Lower lobe of right lung (tissue), 2 donors: Measurements from ENCODE around the gene RELN. TPM values are rescaled to one million over a fixed set of nuclear protein-coding genes. Genes with fewer than 3 reads are reported as not detected.

Experiments used
- ATAC-seq, 2 donors: fragments of 200-7000 bp; cut with Tn5 transposase; one replicate each; pipeline ENCODE4 v1.9.1; 2020 to 2022; ENCODE audit warnings: mild to moderate bottlenecking in 2 of 2, moderate library complexity in 2 of 2
- DNase-seq: peaks from one replicate; pipeline ENCODE4 v3.0.0-alpha.2; 2020
- H3K27ac ChIP-seq: fragments of 200-600 bp; one replicate; pipeline ENCODE4 v1.8.0; 2022
- H3K27me3 ChIP-seq: fragments of 200-600 bp; one replicate; pipeline ENCODE4 v1.8.0; 2022; ENCODE audit warnings: low read depth
- H3K36me3 ChIP-seq: fragments of 200-600 bp; one replicate; pipeline ENCODE4 v1.8.0; 2022; ENCODE audit warnings: mild to moderate bottlenecking
- H3K4me1 ChIP-seq: fragments of 200-600 bp; one replicate; pipeline ENCODE4 v1.8.0; 2022
- H3K4me3 ChIP-seq: fragments of 200-600 bp; one replicate; pipeline ENCODE4 v1.8.0; 2022; ENCODE audit warnings: mild to moderate bottlenecking
- H3K9me3 ChIP-seq: fragments of 200-600 bp; one replicate; pipeline ENCODE4 v1.8.0; 2022
- CTCF ChIP-seq: fragments of 200-600 bp; IDR thresholded peaks from one replicate; pipeline ENCODE4 v1.8.0; 2022; ENCODE audit warnings: antibody characterized with exemption, mild to moderate bottlenecking
- intact Hi-C: fragments of 100-400 bp; cut with DNase I; formaldehyde crosslinking; loops from one replicate; pipeline ENCODE4 v1.11.0; 2022
- total RNA-seq: library from RNA; stranded (reverse); fragmentation: NEBNext Ultra II Directional; extraction: Animal tissue kit (Norgen Biotek cat#: 25700); gene quantifications from one replicate; pipeline ENCODE4 v1.2.1, GENCODE V29; 2021
- donor health status: DM: no; HTN: yes; CAD: no; lungs with severe emphysema.

The RELN gene
- total RNA-seq, 1 donor from 2014 or later = 3.7 TPM

GRCh38 chr7:103569621-103570305, 419.7 kb downstream of the RELN start:
- DNase-seq = no peak
- TF ChIP-seq CTCF = no peak
- H3K27ac ChIP-seq = no peak overlapping the region
- no peaks in the 10 kb centered on the region for H3K9me3 ChIP-seq
- H3K4me3 ChIP-seq = no peak overlapping the region
- no peak for ATAC-seq
- intact Hi-C loops = no loop called here
- no peaks in the 10 kb centered on the region for H3K27me3 ChIP-seq
- no peaks in the 10 kb centered on the region for H3K4me1 ChIP-seq
- no peaks in the 10 kb centered on the region for H3K36me3 ChIP-seq

- ATAC-seq (no peak), DNase-seq (no peak)
- no peak overlapping the region for H3K27ac ChIP-seq
- TF ChIP-seq CTCF = no peak
- H3K27me3 ChIP-seq = no peaks in the 10 kb centered on the region
- H3K36me3 ChIP-seq = no peaks in the 10 kb centered on the region
- no peak overlapping the region for H3K4me3 ChIP-seq
- no peaks in the 10 kb centered on the region for H3K4me1 ChIP-seq
- intact Hi-C loops = no loop called here
- no peaks in the 10 kb centered on the region for H3K9me3 ChIP-seq
Observed at GRCh38 chr7:103564416-103564815, 425.0 kb downstream of the RELN start.

- ATAC-seq (no peak), DNase-seq (no peak)
- Histone ChIP-seq H3K4me1 (no peaks in the 10 kb centered on the region), H3K4me3 (no peak overlapping the region), H3K36me3 (no peaks in the 10 kb centered on the region), H3K27ac (no peak overlapping the region), H3K9me3 (no peaks in the 10 kb centered on the region), H3K27me3 (no peaks in the 10 kb centered on the region)
- no peak for TF ChIP-seq CTCF
- intact Hi-C loops = no loop called here
Observed at GRCh38 chr7:103560136-103560535, 429.3 kb downstream of the RELN start.

- H3K4me3 ChIP-seq = no peak overlapping the region
- no peak overlapping the region for H3K27ac ChIP-seq
- no peak for ATAC-seq
- TF ChIP-seq CTCF = no peak
- H3K27me3 ChIP-seq = no peaks in the 10 kb centered on the region
- no peaks in the 10 kb centered on the region for H3K36me3 ChIP-seq
- no peaks in the 10 kb centered on the region for H3K9me3 ChIP-seq
- no peaks in the 10 kb centered on the region for H3K4me1 ChIP-seq
- DNase-seq = no peak
- intact Hi-C loops = no loop called here
Observed at GRCh38 chr7:103551016-103551415, 438.4 kb downstream of the RELN start.

- H3K27ac ChIP-seq = no peak overlapping the region
- no peaks in the 10 kb centered on the region for H3K36me3 ChIP-seq
- ATAC-seq (no peak), DNase-seq (no peak)
- H3K9me3 ChIP-seq = no peaks in the 10 kb centered on the region
- intact Hi-C loops = no loop called here
- no peaks in the 10 kb centered on the region for H3K4me1 ChIP-seq
- no peak for TF ChIP-seq CTCF
- no peak overlapping the region for H3K4me3 ChIP-seq
- no peaks in the 10 kb centered on the region for H3K27me3 ChIP-seq
Observed at GRCh38 chr7:103549786-103550185, 439.7 kb downstream of the RELN start.
